HepG2 (cell line): ENCODE measurements around the gene LST1. TPM values are rescaled to one million over a fixed set of nuclear protein-coding genes. Genes with fewer than 3 reads are reported as not detected.

ENCODE experiments used
- BORCS8-MEF2B ChIP-seq: sonication (generic); formaldehyde crosslinking; IDR thresholded peaks from 2 replicates; pipeline ENCODE4 v1.8.0; 2022; ENCODE audit warnings: mild to moderate bottlenecking, missing genetic modification reagents
- DR1 ChIP-seq: sonication (generic); formaldehyde crosslinking; IDR thresholded peaks from 2 replicates; pipeline ENCODE4 v1.8.0; 2021; ENCODE audit warnings: mild to moderate bottlenecking, missing genetic modification reagents, inconsistent platforms
- FOXO1 ChIP-seq: sonication (generic); formaldehyde crosslinking; IDR thresholded peaks from 2 replicates; pipeline ENCODE4 v1.4.0; 2020; ENCODE audit warnings: missing genetic modification reagents
- KDM2A ChIP-seq: sonication (generic); formaldehyde crosslinking; IDR thresholded peaks from 2 replicates; pipeline ENCODE4 v1.4.0; 2020; ENCODE audit warnings: low read depth, missing genetic modification reagents, borderline replicate concordance
- MAZ ChIP-seq, 2 experiments: sonication (generic) in 1 of 2; formaldehyde crosslinking in 1 of 2; IDR thresholded peaks; 2 replicates each; pipeline versions ENCODE4 v1.5.0 to v1.6.1; 2012 to 2020; ENCODE audit warnings: low read depth in 2 of 2, mild to moderate bottlenecking in 2 of 2, borderline replicate concordance in 1 of 2, improper control_type of control experiment in 1 of 2, low read length in 1 of 2, missing genetic modification reagents in 1 of 2, moderate library complexity in 1 of 2
- MXI1 ChIP-seq: IDR thresholded peaks from 3 replicates; pipeline ENCODE4 v1.6.1; 2012; ENCODE audit warnings: low read depth, low read length, inconsistent platforms, borderline replicate concordance
- NCOR1 ChIP-seq: fragments of 200-600 bp; sonication (generic); IDR thresholded peaks from 2 replicates; pipeline ENCODE4 v1.7.0; 2017; ENCODE audit warnings: antibody characterized with exemption, low read length, borderline replicate concordance
- PAF1 ChIP-seq: IDR thresholded peaks from 2 replicates; pipeline ENCODE4 v1.6.1; 2016; ENCODE audit warnings: missing genetic modification reagents, missing compliant biosample characterization
- TOE1 ChIP-seq: sonication (generic); formaldehyde crosslinking; IDR thresholded peaks from 2 replicates; pipeline ENCODE4 v1.4.0; 2020; ENCODE audit warnings: mild to moderate bottlenecking, missing genetic modification reagents
- ZBTB39 ChIP-seq: sonication (generic); formaldehyde crosslinking; IDR thresholded peaks from 2 replicates; pipeline ENCODE4 v1.5.0; 2020; ENCODE audit warnings: missing genetic modification reagents
- ZNF354B ChIP-seq: sonication (generic); formaldehyde crosslinking; IDR thresholded peaks from 2 replicates; pipeline ENCODE4 v1.8.0; 2022; ENCODE audit warnings: mild to moderate bottlenecking, missing genetic modification reagents
- ZNF616 ChIP-seq: sonication (generic); formaldehyde crosslinking; IDR thresholded peaks from 2 replicates; pipeline ENCODE4 v1.5.0; 2020; ENCODE audit warnings: low read depth, mild to moderate bottlenecking, missing genetic modification reagents
- ZNF75D ChIP-seq: sonication (generic); formaldehyde crosslinking; IDR thresholded peaks from 2 replicates; pipeline ENCODE4 v1.8.1; 2023; ENCODE audit warnings: missing genetic modification reagents, mild to moderate bottlenecking, borderline replicate concordance
- ZNF780A ChIP-seq: sonication (generic); formaldehyde crosslinking; IDR thresholded peaks from 2 replicates; pipeline ENCODE4 v1.8.0; 2022; ENCODE audit warnings: mild to moderate bottlenecking, missing genetic modification reagents, moderate library complexity
- ZNF841 ChIP-seq: sonication (generic); formaldehyde crosslinking; IDR thresholded peaks from 2 replicates; pipeline ENCODE4 v1.8.1; 2023; ENCODE audit warnings: missing genetic modification reagents, borderline replicate concordance
- polyA plus RNA-seq, 8 experiments: library from polyadenylated mRNA; depleted of rRNA in 3 of 8; stranded (reverse) in 7 of 8; unstranded in 1 of 8; fragments of >200 nt; fragmentation: Illumina TruSeq in 4 of 8; extraction: Trizol in 4 of 8; gene quantifications; 2 replicates each; pipeline versions ENCODE4 v1.2.1 to v1.2.3, GENCODE V29; 2011 to 2016; ENCODE audit warnings: low read depth in 4 of 8, missing spikeins in 1 of 8, mixed read lengths in 1 of 8; ENCODE audit not compliant: insufficient read depth in 1 of 8
- total RNA-seq, 5 experiments: library from RNA; depleted of rRNA; stranded (reverse); fragments of >200 nt; fragmentation: Illumina TruSeq; extraction: Trizol; gene quantifications; 2 replicates each; pipeline ENCODE4 v1.2.3, GENCODE V29; 2016; ENCODE audit warnings: low read depth in 1 of 5
- TF ChIP-seq, protein P1 (sequence below): sonication (generic); formaldehyde crosslinking; IDR thresholded peaks from 2 replicates; pipeline ENCODE4 v1.8.1; 2023; ENCODE audit warnings: mild to moderate bottlenecking, moderate library complexity, missing genetic modification reagents
- TF ChIP-seq, protein P2 (sequence below): sonication (generic); formaldehyde crosslinking; IDR thresholded peaks from 2 replicates; pipeline ENCODE4 v1.5.0; 2020; ENCODE audit warnings: missing genetic modification reagents
- TF ChIP-seq, protein P3 (sequence below): sonication (generic); formaldehyde crosslinking; IDR thresholded peaks from 2 replicates; pipeline ENCODE4 v1.4.0; 2020; ENCODE audit warnings: mild to moderate bottlenecking, missing genetic modification reagents, borderline replicate concordance

The LST1 gene
- total and polyA plus RNA-seq, 2 of the 13 experiments (the other 11 are each of a cell fraction or from before 2014, with no cell fraction given), result not detected

- TF ChIP-seq TOE1 (no peak; the same call in 1 of the 2 replicates), ZNF616 (peak; percentile 66), ZNF780A (CRISPR knock-in tag) (no peak), MAZ (IDR thresholded peaks at IDR 0.05; ENCODE audit: borderline replicate concordance, low read depth, low read length) (peak; percentile 44; the same call in 1 of the 2 replicates), MAZ (CRISPR knock-in tag; IDR thresholded peaks at IDR 0.05; ENCODE audit: low read depth) (peak; percentile 71), ZNF354B (0 out of 2 replicates have a peak, but pooled peaks have one; percentile 71), ZNF75D (no peak; the same call in 1 of the 2 replicates), ZNF841 (CRISPR knock-in tag) (no peak), KDM2A (CRISPR knock-in tag) (peak; percentile 92), FOXO1 (peak; percentile 53; the same call in 1 of the 2 replicates), BORCS8-MEF2B (CRISPR knock-in tag) (peak; percentile 63; the same call in 1 of the 2 replicates), NCOR1 (peak; percentile 81; the same call in 1 of the 2 replicates), ZBTB39 (0 out of 2 replicates have a peak, but pooled peaks have one; percentile 46), DR1 (peak; percentile 100), MXI1 (peak; percentile 77), PAF1 (CRISPR knock-in tag) (0 out of 2 replicates have a peak, but pooled peaks have one; percentile 35)
- TF ChIP-seq, protein P1, sequence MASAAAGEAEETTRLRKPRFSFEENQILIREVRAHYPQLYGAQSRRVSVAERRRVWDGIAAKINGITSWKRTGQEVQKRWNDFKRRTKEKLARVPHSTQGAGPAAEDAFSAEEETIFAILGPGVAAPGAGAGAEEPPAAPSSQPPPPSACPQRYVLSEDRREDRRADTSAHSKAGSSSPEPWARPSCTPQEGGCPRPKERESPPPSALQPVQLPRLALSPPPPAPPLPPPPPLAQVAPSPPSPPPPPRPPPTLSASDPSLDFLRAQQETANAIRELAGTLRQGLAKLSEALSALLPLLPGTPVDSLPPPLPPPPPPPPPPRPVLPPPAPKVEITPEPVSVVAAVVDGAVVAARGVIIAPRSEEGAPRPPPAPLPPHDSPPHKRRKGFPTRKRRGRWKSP, result peak; percentile 91
- TF ChIP-seq, protein P2, sequence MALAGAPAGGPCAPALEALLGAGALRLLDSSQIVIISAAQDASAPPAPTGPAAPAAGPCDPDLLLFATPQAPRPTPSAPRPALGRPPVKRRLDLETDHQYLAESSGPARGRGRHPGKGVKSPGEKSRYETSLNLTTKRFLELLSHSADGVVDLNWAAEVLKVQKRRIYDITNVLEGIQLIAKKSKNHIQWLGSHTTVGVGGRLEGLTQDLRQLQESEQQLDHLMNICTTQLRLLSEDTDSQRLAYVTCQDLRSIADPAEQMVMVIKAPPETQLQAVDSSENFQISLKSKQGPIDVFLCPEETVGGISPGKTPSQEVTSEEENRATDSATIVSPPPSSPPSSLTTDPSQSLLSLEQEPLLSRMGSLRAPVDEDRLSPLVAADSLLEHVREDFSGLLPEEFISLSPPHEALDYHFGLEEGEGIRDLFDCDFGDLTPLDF (CRISPR knock-in tag), result peak; percentile 98
- TF ChIP-seq, protein P3, sequence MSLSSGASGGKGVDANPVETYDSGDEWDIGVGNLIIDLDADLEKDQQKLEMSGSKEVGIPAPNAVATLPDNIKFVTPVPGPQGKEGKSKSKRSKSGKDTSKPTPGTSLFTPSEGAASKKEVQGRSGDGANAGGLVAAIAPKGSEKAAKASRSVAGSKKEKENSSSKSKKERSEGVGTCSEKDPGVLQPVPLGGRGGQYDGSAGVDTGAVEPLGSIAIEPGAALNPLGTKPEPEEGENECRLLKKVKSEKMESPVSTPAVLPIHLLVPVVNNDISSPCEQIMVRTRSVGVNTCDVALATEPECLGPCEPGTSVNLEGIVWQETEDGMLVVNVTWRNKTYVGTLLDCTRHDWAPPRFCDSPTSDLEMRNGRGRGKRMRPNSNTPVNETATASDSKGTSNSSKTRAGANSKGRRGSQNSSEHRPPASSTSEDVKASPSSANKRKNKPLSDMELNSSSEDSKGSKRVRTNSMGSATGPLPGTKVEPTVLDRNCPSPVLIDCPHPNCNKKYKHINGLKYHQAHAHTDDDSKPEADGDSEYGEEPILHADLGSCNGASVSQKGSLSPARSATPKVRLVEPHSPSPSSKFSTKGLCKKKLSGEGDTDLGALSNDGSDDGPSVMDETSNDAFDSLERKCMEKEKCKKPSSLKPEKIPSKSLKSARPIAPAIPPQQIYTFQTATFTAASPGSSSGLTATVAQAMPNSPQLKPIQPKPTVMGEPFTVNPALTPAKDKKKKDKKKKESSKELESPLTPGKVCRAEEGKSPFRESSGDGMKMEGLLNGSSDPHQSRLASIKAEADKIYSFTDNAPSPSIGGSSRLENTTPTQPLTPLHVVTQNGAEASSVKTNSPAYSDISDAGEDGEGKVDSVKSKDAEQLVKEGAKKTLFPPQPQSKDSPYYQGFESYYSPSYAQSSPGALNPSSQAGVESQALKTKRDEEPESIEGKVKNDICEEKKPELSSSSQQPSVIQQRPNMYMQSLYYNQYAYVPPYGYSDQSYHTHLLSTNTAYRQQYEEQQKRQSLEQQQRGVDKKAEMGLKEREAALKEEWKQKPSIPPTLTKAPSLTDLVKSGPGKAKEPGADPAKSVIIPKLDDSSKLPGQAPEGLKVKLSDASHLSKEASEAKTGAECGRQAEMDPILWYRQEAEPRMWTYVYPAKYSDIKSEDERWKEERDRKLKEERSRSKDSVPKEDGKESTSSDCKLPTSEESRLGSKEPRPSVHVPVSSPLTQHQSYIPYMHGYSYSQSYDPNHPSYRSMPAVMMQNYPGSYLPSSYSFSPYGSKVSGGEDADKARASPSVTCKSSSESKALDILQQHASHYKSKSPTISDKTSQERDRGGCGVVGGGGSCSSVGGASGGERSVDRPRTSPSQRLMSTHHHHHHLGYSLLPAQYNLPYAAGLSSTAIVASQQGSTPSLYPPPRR (CRISPR knock-in tag), result peak; percentile 37; the same call in 1 of the 2 replicates
These were observed 44.2 kb upstream of the LST1 start, which contains the start of gene DDX39B (continued) for GRCh38 chr6:31541658-31542521.
